Mesenchymal stem cell (in vitro differentiated cells and primary cell): Measurements from ENCODE around the gene KIFC3.
A peak's percentile ranks its signal among the peaks of the same experiment; 100 is the strongest.
"Not testable (repeated sequence)": the region's sequence is repeated elsewhere in the genome, so short reads cannot be mapped to it uniquely, and the experiment has no call there.

Experiments used
- DNase-seq: peaks from one replicate; pipeline ENCODE4 v3.0.0-alpha.2; 2013
- H2AFZ ChIP-seq: one replicate; pipeline ENCODE4 v1.6.1; 2013; ENCODE audit warnings: low read depth, mild to moderate bottlenecking, control low read depth, inconsistent platforms, low read length, moderate library complexity
- H2AK5ac ChIP-seq: 2 replicates; pipeline ENCODE4 v1.6.1; 2013; ENCODE audit warnings: low read length, moderate library complexity, mild to moderate bottlenecking, inconsistent platforms; ENCODE audit not compliant: severe bottlenecking
- H2BK120ac ChIP-seq: one replicate; pipeline ENCODE4 v1.6.1; 2013; ENCODE audit warnings: low read depth, mild to moderate bottlenecking, inconsistent platforms, low read length, moderate library complexity
- H2BK12ac ChIP-seq, 2 experiments: one replicate each; pipeline ENCODE4 v1.6.1; 2013; ENCODE audit warnings: inconsistent platforms in 2 of 2, low read length in 2 of 2, mild to moderate bottlenecking in 2 of 2, moderate library complexity in 2 of 2, control low read depth in 1 of 2
- H2BK15ac ChIP-seq: one replicate; pipeline ENCODE4 v1.6.1; 2013; ENCODE audit warnings: mild to moderate bottlenecking, low read depth, inconsistent platforms; ENCODE audit not compliant: poor library complexity, severe bottlenecking
- H2BK5ac ChIP-seq: 2 replicates; pipeline ENCODE4 v1.6.1; 2013; ENCODE audit warnings: low read depth, mild to moderate bottlenecking, low read length, control low read depth, inconsistent platforms; ENCODE audit not compliant: poor library complexity, severe bottlenecking
- H3K14ac ChIP-seq, 2 experiments: one replicate each; pipeline ENCODE4 v1.6.1; 2013; ENCODE audit warnings: inconsistent platforms in 2 of 2, low read length in 2 of 2, control low read depth in 1 of 2, mild to moderate bottlenecking in 1 of 2, moderate library complexity in 1 of 2
- H3K18ac ChIP-seq, 2 experiments: one replicate each; pipeline ENCODE4 v1.6.1; 2013; ENCODE audit warnings: inconsistent platforms in 2 of 2, low read length in 2 of 2, control low read depth in 1 of 2, low read depth in 1 of 2, mild to moderate bottlenecking in 1 of 2
- H3K23ac ChIP-seq, 2 experiments: one replicate each; pipeline ENCODE4 v1.6.1; 2013; ENCODE audit warnings: inconsistent platforms in 2 of 2, low read length in 2 of 2, mild to moderate bottlenecking in 2 of 2, moderate library complexity in 2 of 2, control low read depth in 1 of 2
- H3K27ac ChIP-seq: 2 replicates; pipeline ENCODE4 v1.5.1; 2013; ENCODE audit warnings: mild to moderate bottlenecking, moderate library complexity, low read length, control low read depth, inconsistent platforms; ENCODE audit not compliant: poor library complexity, severe bottlenecking
- H3K27me3 ChIP-seq, 2 experiments: 2 replicates each; pipeline versions ENCODE4 v1.6.1 to v1.7.0; 2013; ENCODE audit warnings: low read length in 2 of 2, mild to moderate bottlenecking in 2 of 2, moderate library complexity in 2 of 2, control low read depth in 1 of 2, inconsistent platforms in 1 of 2; ENCODE audit not compliant: control insufficient read depth in 1 of 2, insufficient read depth in 1 of 2
- H3K36me3 ChIP-seq, 2 experiments: 2 replicates each; pipeline versions ENCODE4 v1.6.1 to v1.7.0; 2013; ENCODE audit warnings: low read length in 2 of 2, control low read depth in 1 of 2, inconsistent platforms in 1 of 2, low read depth in 1 of 2, mild to moderate bottlenecking in 1 of 2; ENCODE audit not compliant: insufficient read depth in 2 of 2, control insufficient read depth in 1 of 2
- H3K4ac ChIP-seq, 2 experiments: one replicate each; pipeline ENCODE4 v1.6.1; 2013; ENCODE audit warnings: inconsistent platforms in 2 of 2, low read length in 2 of 2, mild to moderate bottlenecking in 2 of 2, moderate library complexity in 2 of 2, control low read depth in 1 of 2, low read depth in 1 of 2
- H3K4me1 ChIP-seq: 2 replicates; pipeline ENCODE4 v1.6.1; 2013; ENCODE audit warnings: low read depth, low read length, control low read depth; ENCODE audit not compliant: control insufficient read depth, insufficient read depth
- H3K4me2 ChIP-seq: 2 replicates; pipeline ENCODE4 v1.6.1; 2013; ENCODE audit warnings: low read length, mild to moderate bottlenecking, inconsistent platforms; ENCODE audit not compliant: poor library complexity, severe bottlenecking
- H3K4me3 ChIP-seq, 2 experiments: 2 replicates each; pipeline versions ENCODE4 v1.5.1 to v1.7.0; 2013; ENCODE audit warnings: low read length in 2 of 2, mild to moderate bottlenecking in 2 of 2, control low read depth in 1 of 2, low read depth in 1 of 2; ENCODE audit not compliant: insufficient read depth in 1 of 2
- H3K79me1 ChIP-seq: replicated peaks from 2 replicates; pipeline ENCODE4 v1.6.1; 2013; ENCODE audit warnings: mild to moderate bottlenecking, control low read depth, low read length, inconsistent platforms; ENCODE audit not compliant: poor library complexity, severe bottlenecking
- H3K9ac ChIP-seq: 2 replicates; pipeline ENCODE4 v1.7.0; 2013; ENCODE audit warnings: mild to moderate bottlenecking, low read length, moderate library complexity
- H3K9me3 ChIP-seq: 2 replicates; pipeline ENCODE4 v1.7.0; 2013; ENCODE audit warnings: mild to moderate bottlenecking, low read length; ENCODE audit not compliant: control insufficient read depth
- H4K8ac ChIP-seq: one replicate; pipeline ENCODE4 v1.6.1; 2013; ENCODE audit warnings: inconsistent platforms, mild to moderate bottlenecking, low read length, moderate library complexity
- H4K91ac ChIP-seq: one replicate; pipeline ENCODE4 v1.6.1; 2013; ENCODE audit warnings: mild to moderate bottlenecking, low read length, inconsistent platforms
- WGBS: methylation state at CpG from one replicate; pipeline ENCODE4 v1.1.7; 2013; ENCODE audit warnings: mixed read lengths; 5-methylcytosine and 5-hydroxymethylcytosine counted together

The KIFC3 gene

GRCh38 chr16:57732714-57733113 lies 69.6 kb downstream of the KIFC3 start:
- H2BK12ac ChIP-seq: no peak overlapping the region
- no peak overlapping the region for H3K9ac ChIP-seq
- peaks cover 3 to 6% of the 10 kb centered on the region in 2 experiments for H3K27me3 ChIP-seq
- H3K79me1 ChIP-seq: peaks cover 10% of the 10 kb centered on the region
- H2BK15ac ChIP-seq: no peak overlapping the region
- no peak overlapping the region for H4K91ac ChIP-seq
- 60% methylated on average over 1 of the region's 2 CpGs for WGBS
- no peak overlapping the region for H2BK5ac ChIP-seq
- no peak overlapping the region for H3K14ac ChIP-seq
- no peak overlapping the region for H3K27ac ChIP-seq
- H2BK120ac ChIP-seq: no peak overlapping the region
- H3K23ac ChIP-seq: no peak overlapping the region
- no peak overlapping the region for H2AK5ac ChIP-seq
- H3K4me2 ChIP-seq: no peak overlapping the region
- peaks cover 0 to under 1% of the 10 kb centered on the region in 2 experiments for H3K36me3 ChIP-seq
- H2AFZ ChIP-seq: no peak overlapping the region
- H3K4me3 ChIP-seq: no peak overlapping the region
- H3K4ac ChIP-seq: no peak overlapping the region
- H3K4me1 ChIP-seq: peaks cover 14% of the 10 kb centered on the region
- H3K18ac ChIP-seq: no peak overlapping the region
- H3K9me3 ChIP-seq: peaks cover 6% of the 10 kb centered on the region
- no peak for DNase-seq
- no peak overlapping the region for H4K8ac ChIP-seq

DNA sequence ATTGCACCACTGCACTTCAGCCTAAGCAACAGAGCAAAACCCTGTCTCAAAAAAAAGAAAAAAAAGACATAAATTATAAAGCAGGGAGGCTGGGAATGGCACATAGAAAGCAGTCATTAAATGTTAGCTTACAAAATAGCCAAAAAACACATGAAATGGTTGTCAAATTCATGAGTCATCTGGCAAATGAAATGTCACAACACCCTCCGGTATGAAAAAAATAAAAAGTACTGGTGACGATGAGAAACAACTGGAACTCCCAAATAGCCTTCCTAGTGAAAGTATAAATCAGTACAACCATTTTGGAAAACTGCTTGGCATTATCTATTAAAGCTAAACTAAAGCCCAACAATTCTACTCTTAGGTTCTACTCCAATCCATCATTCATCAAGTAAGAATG lies 70.3 kb downstream of the KIFC3 start:
- Histone ChIP-seq H3K9me3 (peaks cover 6% of the 10 kb centered on the region), H2BK12ac (no peak overlapping the region), H3K23ac (no peak overlapping the region), H3K14ac (no peak overlapping the region), H4K91ac (no peak overlapping the region), H3K4me2 (no peak overlapping the region), H3K18ac (no peak overlapping the region), H3K79me1 (peaks cover 7% of the 10 kb centered on the region), H4K8ac (no peak overlapping the region), H3K4ac (no peak overlapping the region), H3K27me3 (peaks cover 3 to 6% of the 10 kb centered on the region in 2 experiments), H3K4me3 (no peak overlapping the region), H3K27ac (no peak overlapping the region), H2BK5ac (no peak overlapping the region), H2BK15ac (no peak overlapping the region), H3K36me3 (no peaks in the 10 kb centered on the region), H3K9ac (peak overlapping the region; percentile 48), H2AK5ac (no peak overlapping the region), H2BK120ac (no peak overlapping the region), H2AFZ (no peak overlapping the region), H3K4me1 (peaks cover 13% of the 10 kb centered on the region)
- DNase-seq: peak; percentile 24
- WGBS: 94% methylated on average over 2 of the region's 2 CpGs

DNA sequence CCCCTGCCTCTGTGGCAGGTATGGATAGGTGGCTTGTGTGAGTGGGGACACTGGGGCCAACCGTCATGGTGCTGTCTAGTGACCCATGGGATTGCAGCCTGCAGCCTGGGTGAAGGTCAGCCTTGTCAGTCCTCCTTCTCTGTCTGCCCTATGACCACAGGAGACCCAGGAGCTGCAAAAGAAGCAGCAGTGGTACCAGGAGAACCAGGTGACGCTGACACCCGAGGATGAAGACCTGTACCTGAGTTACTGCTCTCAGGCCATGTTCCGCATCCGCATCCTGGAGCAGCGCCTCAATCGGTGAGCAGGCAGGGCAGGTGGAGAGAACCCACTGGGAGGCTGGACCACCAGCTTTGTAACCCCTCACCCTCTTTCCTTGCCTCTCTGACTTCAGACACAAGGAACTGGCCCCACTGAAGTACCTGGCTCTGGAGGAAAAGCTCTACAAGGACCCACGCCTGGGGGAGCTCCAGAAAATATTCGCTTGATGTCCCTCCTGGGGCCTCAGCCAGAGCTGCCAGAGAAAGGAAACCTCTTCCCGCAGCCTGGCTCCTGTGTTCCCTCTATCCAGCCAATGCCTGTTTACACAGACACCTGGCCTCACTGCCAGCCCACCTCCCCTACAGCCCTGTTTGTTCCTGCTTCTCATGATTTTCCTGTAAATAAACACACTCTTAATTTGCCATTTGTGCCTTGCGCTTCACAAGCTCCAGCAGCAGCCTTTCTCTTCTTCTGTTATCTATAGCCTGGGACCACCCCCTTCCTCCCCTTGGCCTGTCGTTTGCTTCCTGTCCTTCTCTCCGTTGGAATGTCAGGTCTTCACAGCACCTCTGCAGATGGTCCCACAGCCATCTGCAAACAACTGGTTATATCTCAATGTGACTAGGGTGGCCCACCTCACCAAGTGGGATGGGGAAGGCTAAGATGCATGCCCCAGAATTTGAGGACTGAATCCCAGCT lies 71.2 kb downstream of the KIFC3 start:
- Histone ChIP-seq H3K4me3 (no peak overlapping the region), H2BK12ac (no peak overlapping the region), H3K4ac (no peak overlapping the region), H2AK5ac (no peak overlapping the region), H2BK15ac (no peak overlapping the region), H4K8ac (no peak overlapping the region), H2AFZ (no peak overlapping the region), H3K4me1 (peaks cover 6% of the 10 kb centered on the region), H3K23ac (no peak overlapping the region), H3K4me2 (no peak overlapping the region), H3K9ac (no peak overlapping the region), H3K27me3 (peaks cover 3 to 6% of the 10 kb centered on the region in 2 experiments), H2BK120ac (no peak overlapping the region), H4K91ac (no peak overlapping the region), H3K14ac (no peak overlapping the region), H3K36me3 (no peaks in the 10 kb centered on the region), H3K27ac (no peak overlapping the region), H3K9me3 (peaks cover 6% of the 10 kb centered on the region), H3K18ac (no peak overlapping the region), H3K79me1 (peaks cover 7% of the 10 kb centered on the region), H2BK5ac (no peak overlapping the region)
- no peak for DNase-seq
- 67% methylated on average over 12 of the region's 13 CpGs for WGBS

DNA sequence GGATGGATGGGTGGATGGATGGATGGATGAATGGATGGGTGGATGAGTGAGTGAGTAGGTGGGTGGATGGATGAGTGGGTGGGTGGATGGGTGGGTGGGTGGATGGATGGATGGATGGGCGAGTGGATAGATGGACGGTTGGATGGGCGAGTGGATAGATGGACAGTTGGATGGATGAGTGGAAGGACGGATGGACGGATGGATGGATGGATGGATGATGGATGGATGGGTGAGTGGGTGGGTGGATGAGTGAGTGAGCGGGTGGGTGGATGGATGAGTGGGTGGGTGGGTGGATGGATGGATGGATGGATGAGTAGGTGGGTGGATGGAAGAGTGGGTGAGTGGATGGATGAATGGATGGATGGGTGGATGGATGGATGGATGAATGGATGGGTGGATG lies 72.4 kb downstream of the KIFC3 start:
- not testable (repeated sequence) for H3K79me1 ChIP-seq, H2BK120ac ChIP-seq, H3K36me3 ChIP-seq, H3K4me1 ChIP-seq, H3K27ac ChIP-seq, DNase-seq, H2AK5ac ChIP-seq, H3K9ac ChIP-seq, H2AFZ ChIP-seq, H3K4ac ChIP-seq, H4K91ac ChIP-seq, H3K27me3 ChIP-seq, H2BK5ac ChIP-seq, H4K8ac ChIP-seq, H3K4me2 ChIP-seq, H2BK12ac ChIP-seq, H3K14ac ChIP-seq, H2BK15ac ChIP-seq, H3K18ac ChIP-seq, H3K4me3 ChIP-seq, H3K9me3 ChIP-seq, H3K23ac ChIP-seq
- 87% methylated on average over 6 of the region's 6 CpGs for WGBS
